Measurements from ENCODE around the gene MUCL1.

Gene MUCL1

DNA sequence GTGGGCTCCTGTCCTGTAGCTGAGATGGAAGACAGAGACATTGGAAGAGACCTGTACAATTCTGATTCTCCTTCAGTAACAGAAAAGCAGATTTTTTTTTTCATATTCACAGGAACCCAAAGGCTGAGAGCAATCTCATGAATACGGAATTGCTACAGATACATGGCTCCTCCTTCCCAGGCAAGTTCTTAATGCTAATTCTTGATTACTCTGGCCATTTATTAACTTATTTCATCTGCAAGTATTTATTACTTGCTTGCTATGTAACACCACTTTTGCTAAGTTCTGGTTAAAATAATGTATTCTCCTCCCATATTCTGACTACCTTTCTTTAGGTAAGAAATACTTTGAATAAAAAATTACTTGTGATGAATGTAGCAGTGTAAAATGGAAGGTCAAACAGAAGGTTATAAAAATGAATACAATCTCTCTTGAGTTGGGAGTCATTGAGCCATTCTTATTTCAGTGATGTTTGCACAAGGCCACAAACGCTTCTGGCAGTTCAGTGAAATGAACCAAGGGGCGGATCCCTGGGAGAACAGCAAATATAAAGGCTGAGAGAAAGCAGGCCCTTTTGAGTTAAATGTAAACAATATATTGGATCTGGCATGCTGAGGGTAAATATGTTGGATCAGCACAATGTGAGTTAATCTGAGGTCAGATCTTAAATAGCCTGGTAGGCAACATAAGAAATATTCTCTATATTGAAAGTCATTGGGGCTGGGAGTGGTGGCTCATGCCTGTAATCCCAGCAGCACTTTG lies 37.6 kb downstream of the MUCL1 start:
- no peak overlapping the region for H3K4me3 ChIP-seq (ENCODE audit: low read depth, low read length)
- TF ChIP-seq CTCF (IDR thresholded peaks at IDR 0.05; ENCODE audit: low read depth, low read length) = no peak
